Vagina (tissue), 2 donors: ENCODE results near the gene SMTN.

Experiments
- CTCF ChIP-seq, 3 experiments: fragments of 450-650 bp in 2 of 3; fragments of 200-600 bp in 1 of 3; sonication (generic) in 1 of 3; IDR thresholded peaks; one replicate each; pipeline ENCODE4 v1.5.1; 2017 to 2019; ENCODE audit warnings: antibody characterized with exemption in 3 of 3, mild to moderate bottlenecking in 2 of 3, moderate library complexity in 2 of 3
- POLR2AphosphoS5 ChIP-seq, 2 donors: sonication (generic); formaldehyde crosslinking; IDR thresholded peaks; one replicate each; pipeline ENCODE4 v1.9.0; 2017; ENCODE audit warnings: antibody characterized with exemption in 2 of 2, mild to moderate bottlenecking in 2 of 2, low read depth in 1 of 2; ENCODE audit not compliant: insufficient read depth in 1 of 2

GRCh38 chr22:31107894-31108218 lies 26.7 kb downstream of the SMTN start:
- TF ChIP-seq POLR2AphosphoS5 (IDR thresholded peaks at IDR 0.05; ENCODE audit: insufficient read depth in 1 of 2, low read depth in 1 of 2) (no peak), CTCF (IDR thresholded peaks at IDR 0.05) (no peak)
